HFF-Myc (cell line): ENCODE results near the gene NPHS1.
"Not testable (repeated sequence)": the region's sequence is repeated elsewhere in the genome, so short reads cannot be mapped to it uniquely, and the experiment has no call there.

ENCODE experiments used
- DNase-seq: peaks from one replicate; pipeline ENCODE4 v3.0.0-alpha.2; 2011; ENCODE audit warnings: low read depth; ENCODE audit errors: extremely low read depth
- H3K4me3 ChIP-seq: replicated peaks from 2 replicates; pipeline ENCODE4 v1.5.1; 2011; ENCODE audit warnings: low read depth, mild to moderate bottlenecking, control low read depth, low read length
- TF ChIP-seq, protein P1 (sequence below): IDR thresholded peaks from 2 replicates; pipeline ENCODE4 v1.5.1; 2012; ENCODE audit warnings: mild to moderate bottlenecking, low read depth, low read length, control low read depth; ENCODE audit errors: missing control alignments

Gene NPHS1

DNA sequence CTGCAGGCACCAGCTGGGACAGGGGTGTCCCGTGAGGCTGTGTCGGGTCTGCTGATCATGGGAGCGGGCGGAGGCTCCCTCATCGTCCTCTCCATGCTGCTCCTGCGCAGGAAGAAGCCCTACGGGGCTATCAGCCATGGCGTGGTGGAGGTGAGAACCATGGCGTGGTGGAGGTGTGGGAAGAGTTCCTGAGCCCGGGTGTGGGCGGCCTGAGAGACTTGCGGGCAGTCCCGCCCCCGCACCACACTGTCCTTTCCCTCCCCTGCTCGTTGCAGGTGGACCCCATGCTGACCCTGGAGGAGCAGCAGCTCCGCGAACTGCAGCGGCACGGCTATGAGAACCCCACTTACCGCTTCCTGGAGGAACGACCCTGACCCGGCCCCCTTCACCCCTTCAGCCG is 26.8 kb upstream of the NPHS1 start:
- TF ChIP-seq, protein P1, sequence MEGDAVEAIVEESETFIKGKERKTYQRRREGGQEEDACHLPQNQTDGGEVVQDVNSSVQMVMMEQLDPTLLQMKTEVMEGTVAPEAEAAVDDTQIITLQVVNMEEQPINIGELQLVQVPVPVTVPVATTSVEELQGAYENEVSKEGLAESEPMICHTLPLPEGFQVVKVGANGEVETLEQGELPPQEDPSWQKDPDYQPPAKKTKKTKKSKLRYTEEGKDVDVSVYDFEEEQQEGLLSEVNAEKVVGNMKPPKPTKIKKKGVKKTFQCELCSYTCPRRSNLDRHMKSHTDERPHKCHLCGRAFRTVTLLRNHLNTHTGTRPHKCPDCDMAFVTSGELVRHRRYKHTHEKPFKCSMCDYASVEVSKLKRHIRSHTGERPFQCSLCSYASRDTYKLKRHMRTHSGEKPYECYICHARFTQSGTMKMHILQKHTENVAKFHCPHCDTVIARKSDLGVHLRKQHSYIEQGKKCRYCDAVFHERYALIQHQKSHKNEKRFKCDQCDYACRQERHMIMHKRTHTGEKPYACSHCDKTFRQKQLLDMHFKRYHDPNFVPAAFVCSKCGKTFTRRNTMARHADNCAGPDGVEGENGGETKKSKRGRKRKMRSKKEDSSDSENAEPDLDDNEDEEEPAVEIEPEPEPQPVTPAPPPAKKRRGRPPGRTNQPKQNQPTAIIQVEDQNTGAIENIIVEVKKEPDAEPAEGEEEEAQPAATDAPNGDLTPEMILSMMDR, result no peak
- no peak for DNase-seq
- H3K4me3 ChIP-seq, result no peak overlapping the region

DNA sequence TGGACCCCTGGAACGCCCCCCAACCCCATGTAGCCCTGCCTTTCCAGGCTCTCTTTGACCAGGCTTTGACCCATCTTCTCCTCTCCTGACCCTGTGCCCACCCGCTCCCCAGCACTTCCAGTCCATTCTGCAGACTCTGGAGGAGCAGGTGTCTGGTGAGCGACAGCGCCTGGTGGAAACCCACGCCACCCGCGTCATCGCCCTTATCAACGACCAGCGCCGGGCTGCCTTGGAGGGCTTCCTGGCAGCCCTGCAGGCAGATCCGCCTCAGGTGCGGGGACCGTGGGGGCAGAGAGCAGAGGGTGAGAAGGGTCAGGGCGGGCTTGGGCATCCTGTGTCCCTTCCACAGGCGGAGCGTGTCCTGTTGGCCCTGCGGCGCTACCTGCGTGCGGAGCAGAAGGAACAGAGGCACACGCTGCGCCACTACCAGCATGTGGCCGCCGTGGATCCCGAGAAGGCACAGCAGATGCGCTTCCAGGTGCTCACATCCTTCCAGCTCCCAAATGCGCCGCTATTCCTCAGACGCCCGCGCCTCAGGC is 22.2 kb upstream of the NPHS1 start:
- H3K4me3 ChIP-seq, result no peak overlapping the region

DNA sequence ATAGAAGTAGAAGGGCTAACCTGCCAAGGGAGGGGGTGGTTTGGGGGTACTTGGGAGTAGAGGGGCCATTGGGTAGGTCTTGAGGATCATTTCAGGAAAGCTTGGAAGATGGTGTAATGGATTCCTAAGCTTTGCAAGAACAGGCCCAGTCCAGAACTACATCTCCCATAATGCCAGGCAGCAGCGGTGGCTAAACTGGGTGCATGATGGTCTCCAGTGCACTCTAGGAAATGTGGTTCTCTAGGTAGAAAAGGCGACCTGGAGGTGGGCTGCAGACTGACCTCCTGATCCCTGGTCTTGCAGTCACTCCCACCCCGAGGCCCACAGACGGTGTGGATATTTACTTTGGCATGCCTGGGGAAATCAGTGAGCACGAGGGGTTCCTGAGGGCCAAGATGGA is 19.9 kb upstream of the NPHS1 start:
- no peak for DNase-seq
- TF ChIP-seq, protein P1, result no peak
- H3K4me3 ChIP-seq, result no peak overlapping the region

More for the DNA sequence above, 22.2 kb upstream of the NPHS1 start:
- TF ChIP-seq, protein P1, result no peak
- no peak for DNase-seq

DNA sequence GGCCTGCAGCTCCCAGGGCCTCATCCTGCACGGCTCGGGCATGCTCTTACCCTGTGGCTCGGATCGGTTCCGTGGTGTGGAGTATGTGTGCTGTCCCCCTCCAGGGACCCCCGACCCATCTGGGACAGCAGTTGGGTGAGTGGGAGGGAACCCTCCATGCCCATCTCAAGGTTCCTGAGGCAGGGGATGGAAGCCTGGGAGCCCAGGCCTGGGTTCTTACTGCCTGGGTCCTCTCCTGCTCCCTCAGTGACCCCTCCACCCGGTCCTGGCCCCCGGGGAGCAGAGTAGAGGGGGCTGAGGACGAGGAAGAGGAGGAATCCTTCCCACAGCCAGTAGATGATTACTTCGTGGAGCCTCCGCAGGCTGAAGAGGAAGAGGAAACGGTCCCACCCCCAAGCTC is 19.3 kb upstream of the NPHS1 start:
- no peak for DNase-seq
- TF ChIP-seq, protein P1, result no peak
- H3K4me3 ChIP-seq, result no peak overlapping the region

DNA sequence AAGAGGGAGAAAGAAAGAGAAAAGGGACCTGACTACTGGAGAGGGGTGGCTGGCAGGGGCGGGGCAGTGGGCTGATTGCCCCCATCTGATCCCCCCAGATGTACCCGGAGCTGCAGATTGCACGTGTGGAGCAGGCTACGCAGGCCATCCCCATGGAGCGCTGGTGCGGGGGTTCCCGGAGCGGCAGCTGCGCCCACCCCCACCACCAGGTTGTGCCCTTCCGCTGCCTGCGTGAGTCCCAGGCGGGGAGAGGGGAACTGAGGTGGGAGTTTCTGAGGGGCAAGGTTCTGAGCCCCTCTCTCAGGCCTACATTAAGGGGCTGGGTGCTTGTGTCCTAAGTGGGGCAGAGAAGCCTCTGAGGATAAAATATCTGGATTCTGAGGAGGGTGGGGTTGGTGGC is 18.5 kb upstream of the NPHS1 start:
- TF ChIP-seq, protein P1, result no peak
- DNase-seq, result no peak
- no peak overlapping the region for H3K4me3 ChIP-seq

DNA sequence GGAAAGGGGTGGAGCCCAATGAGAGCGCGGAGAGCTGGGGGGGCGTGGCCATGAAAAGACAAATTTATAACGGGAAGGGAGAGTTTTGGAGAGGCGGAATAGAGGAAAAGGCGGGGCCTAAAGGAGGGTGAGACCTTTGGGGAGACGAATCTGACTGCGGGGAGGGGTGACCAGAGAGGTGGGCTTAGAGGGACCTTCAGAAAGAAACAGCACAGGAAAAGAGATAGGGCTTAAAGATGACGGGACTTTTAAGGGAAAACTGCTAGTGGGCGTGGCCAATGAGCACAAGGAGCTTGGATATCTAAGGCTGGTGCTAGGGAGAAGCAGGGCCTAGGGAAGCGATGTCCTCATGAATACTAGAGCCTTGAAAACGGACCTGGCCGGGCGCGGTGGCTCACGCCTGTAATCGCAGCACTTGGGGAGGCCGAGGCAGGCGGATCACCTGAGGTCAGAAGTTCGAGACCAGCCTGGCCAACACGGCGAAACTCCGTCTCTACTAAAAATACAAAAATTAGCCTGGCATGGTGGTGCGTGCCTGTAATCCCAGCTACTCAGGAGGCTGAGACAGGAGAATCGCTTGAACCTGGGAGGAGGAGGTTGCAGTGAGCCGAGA is 17.9 kb upstream of the NPHS1 start:
- H3K4me3 ChIP-seq, DNase-seq: not testable (repeated sequence)

DNA sequence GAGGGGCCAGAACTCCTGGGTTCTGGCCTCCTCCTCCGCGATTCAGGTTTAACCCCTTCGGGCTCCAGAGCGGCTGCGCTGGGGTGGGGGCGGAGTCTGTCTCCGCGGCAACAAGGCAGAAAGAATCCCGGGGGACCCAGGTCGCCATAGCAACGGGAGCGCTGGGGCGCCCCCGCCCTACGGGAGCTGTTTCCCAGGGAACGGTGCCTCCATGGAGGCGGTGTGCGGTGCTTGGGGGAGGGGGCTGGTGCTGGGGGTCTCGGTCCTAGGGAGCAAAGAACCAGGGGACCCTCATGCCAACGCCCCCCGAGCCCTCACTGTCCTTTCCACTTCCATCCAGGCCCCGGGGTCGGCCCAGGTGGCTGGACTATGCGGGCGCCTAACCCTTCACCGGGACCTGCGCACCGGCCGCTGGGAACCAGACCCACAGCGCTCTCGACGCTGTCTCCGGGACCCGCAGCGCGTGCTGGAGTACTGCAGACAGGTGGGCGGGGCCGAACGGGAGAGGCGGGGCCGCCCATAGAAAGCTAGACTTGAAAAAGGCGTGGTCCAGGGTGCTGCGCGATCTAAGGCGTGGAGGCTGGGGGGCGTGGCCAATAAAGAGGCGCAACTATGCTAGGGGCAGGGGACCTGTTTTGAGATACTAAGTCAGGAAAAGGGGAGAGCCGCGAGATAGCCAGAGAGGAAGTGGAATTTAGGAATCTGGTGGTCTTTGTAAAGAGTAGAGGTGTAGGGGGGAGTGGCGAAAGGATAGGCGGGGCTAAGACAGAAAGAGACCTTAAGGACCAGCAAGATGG is 17.2 kb upstream of the NPHS1 start:
- TF ChIP-seq, protein P1, result no peak
- peak; percentile 35 for DNase-seq
- H3K4me3 ChIP-seq, result 0 out of 2 replicates have a peak overlapping the region, but pooled peaks have one; percentile 4
